IPS-18a (cell line): Measurements from ENCODE around the gene TCEA2.

Experiments used
- H3K27ac ChIP-seq: one replicate; pipeline ENCODE4 v1.5.1; 2013; ENCODE audit warnings: low read length
- H3K27me3 ChIP-seq: one replicate; pipeline ENCODE4 v1.6.1; 2013; ENCODE audit warnings: mild to moderate bottlenecking, low read length; ENCODE audit not compliant: control insufficient read depth, insufficient read depth
- H3K36me3 ChIP-seq: one replicate; pipeline ENCODE4 v1.6.1; 2013; ENCODE audit warnings: low read depth, low read length; ENCODE audit not compliant: control insufficient read depth
- H3K4me1 ChIP-seq: one replicate; pipeline ENCODE4 v1.6.1; 2013; ENCODE audit warnings: low read depth, low read length; ENCODE audit not compliant: control insufficient read depth
- H3K4me3 ChIP-seq: one replicate; pipeline ENCODE4 v1.5.1; 2013; ENCODE audit warnings: low read length
- H3K9ac ChIP-seq: one replicate; pipeline ENCODE4 v1.6.1; 2013; ENCODE audit warnings: mild to moderate bottlenecking, low read length, moderate library complexity
- H3K9me3 ChIP-seq: one replicate; pipeline ENCODE4 v1.6.1; 2013; ENCODE audit warnings: low read depth, low read length; ENCODE audit not compliant: control insufficient read depth

Gene TCEA2

DNA sequence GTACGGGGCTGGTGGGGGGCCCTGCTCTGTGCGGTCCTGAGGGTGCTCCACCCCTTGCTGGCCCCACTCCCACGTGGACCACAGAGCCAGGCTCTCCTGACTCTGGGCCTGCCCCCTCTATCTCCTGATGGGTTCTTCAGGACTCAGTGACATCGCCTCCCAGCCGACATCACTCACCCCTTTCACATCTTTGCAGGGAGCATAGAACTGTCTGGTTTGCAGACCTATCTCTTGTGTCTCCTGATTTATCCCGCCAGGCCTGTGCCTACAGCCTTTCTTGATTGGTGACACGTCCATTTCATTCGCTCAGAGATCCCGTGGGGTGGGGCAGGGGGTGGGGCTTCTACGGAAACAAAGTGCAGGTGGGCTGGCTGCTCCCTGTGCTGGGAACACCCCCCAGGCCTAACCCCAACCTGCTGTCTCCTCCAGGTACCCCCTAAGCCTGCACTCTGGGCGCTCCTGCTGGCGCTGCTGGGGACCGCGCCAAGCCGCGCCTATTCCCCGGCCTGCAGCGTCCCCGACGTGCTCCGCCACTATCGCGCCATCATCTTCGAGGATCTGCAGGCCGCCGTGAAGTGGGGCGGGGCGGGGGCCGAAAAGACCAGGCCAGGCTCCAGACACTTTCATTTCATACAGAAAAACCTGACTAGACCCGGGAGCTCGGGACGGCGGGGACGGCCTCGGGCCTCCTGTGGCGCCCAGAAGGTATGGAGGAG lies 25.3 kb upstream of the TCEA2 start:
- peaks cover 6% of the 10 kb centered on the region for H3K36me3 ChIP-seq
- no peak overlapping the region for H3K9ac ChIP-seq
- H3K27ac ChIP-seq: no peak overlapping the region
- peaks cover 58% of the 10 kb centered on the region for H3K27me3 ChIP-seq
- H3K4me1 ChIP-seq: peaks cover 16% of the 10 kb centered on the region
- no peaks in the 10 kb centered on the region for H3K9me3 ChIP-seq
- H3K4me3 ChIP-seq: peak overlapping the region; percentile 53

DNA sequence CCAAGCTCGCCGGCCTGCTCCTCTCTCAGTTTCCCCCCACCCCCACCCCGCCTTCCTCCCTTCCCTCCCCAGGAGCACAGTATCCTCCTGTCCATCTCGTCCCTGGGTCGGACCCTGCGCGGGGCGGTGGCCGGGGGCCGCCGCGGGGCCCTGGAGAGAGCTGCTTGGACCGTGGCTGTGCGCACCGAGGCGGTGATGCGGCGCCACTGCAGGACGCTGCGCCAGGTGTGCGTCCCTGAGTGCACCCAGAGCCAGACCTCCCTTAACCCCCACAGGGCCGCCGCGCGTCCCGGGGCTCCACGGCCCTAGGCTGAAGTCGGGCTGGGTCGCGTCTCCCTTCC lies 24.8 kb upstream of the TCEA2 start:
- Histone ChIP-seq H3K4me3 (peak overlapping the region; percentile 53), H3K27me3 (peaks cover 61% of the 10 kb centered on the region), H3K9ac (no peak overlapping the region), H3K36me3 (peaks cover under 1% of the 10 kb centered on the region), H3K4me1 (peaks cover 16% of the 10 kb centered on the region), H3K27ac (no peak overlapping the region), H3K9me3 (no peaks in the 10 kb centered on the region)

DNA sequence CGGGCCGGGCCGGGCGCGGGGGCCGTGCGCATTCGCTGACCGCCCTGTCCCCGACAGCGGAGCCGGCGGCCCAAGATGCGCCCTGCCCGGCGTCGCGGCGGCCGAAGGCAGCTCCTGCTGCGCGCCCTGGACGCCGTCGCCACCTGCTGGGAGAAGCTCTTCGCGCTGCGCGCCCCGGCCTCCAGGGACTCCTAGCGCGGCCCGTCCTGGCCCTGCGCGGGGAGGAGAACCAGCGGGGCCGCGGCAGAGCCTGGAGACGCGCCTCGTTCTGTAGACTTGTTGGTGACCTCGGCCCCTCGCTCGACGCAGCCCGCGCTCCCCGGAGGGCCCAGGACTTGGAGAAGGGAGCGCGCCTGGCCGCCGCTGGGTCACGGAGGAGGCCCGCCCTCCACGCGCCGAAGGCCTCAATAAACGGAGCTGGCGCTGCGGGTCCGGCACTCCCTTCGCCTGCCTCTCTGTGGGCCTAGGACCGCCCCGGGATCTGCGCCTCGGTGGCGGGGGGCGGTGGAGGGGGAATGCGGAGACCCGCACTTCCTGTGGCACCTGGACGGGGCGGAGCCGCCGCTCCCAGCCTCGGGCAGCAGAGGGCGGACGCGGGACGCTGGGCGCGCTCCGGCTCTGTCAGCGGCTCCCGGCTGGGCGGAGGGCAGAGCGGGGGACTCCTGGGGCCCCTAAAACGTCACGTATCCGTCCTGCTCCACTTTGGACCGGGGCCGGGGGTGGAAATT lies 24.3 kb upstream of the TCEA2 start:
- Histone ChIP-seq H3K9ac (no peak overlapping the region), H3K27ac (no peak overlapping the region)

DNA sequence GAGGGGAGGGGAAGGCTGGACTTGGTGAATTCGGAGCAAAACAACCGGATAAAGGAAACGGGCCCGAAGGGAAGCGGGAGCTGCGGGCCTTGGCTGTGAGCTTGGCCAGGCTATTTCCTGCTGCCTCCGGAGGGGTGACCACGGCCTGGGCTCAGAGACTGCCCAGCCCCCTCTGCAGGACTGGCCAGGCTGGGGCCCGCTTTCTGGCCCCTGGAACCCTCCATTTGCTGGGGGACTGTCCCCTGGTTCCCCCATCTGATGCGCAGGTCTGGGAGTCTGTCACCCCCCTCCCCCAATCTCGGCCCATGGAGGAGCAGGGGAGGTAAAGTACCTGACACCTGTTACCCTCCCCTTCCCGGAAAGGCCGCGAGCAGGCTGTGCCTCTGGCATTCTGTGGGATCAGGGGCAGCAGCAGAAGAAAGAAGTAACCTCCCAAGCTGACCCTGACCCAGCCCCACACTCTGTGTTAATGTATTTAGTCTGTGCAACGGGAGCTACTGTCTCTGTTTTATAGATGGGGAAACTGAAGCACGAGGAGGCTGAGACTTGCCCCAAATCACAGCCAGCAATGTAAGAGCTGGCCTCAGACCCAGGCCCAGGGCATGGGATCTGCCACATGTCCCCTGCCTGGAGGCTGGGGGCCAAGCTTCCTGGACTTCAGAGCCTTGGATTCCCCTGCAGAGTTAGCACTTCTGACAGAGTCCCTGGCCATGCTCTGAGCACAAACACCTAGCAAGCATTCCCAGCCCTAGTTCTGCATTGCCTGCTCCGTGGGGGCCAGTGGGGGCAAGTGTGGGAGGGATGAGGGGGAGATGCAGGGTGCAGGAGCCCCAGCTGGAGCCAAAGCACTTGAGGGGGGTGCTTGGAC lies 23.5 kb upstream of the TCEA2 start:
- Histone ChIP-seq H3K9ac (no peak overlapping the region), H3K9me3 (no peaks in the 10 kb centered on the region), H3K27me3 (peaks cover 75% of the 10 kb centered on the region), H3K4me1 (peaks cover 16% of the 10 kb centered on the region), H3K36me3 (no peaks in the 10 kb centered on the region), H3K4me3 (peak overlapping the region; percentile 53), H3K27ac (no peak overlapping the region)

More for the DNA sequence above, 24.3 kb upstream of the TCEA2 start:
- Histone ChIP-seq H3K4me3 (peak overlapping the region; percentile 53), H3K4me1 (peaks cover 16% of the 10 kb centered on the region), H3K9me3 (no peaks in the 10 kb centered on the region), H3K27me3 (peaks cover 67% of the 10 kb centered on the region), H3K36me3 (no peaks in the 10 kb centered on the region)

DNA sequence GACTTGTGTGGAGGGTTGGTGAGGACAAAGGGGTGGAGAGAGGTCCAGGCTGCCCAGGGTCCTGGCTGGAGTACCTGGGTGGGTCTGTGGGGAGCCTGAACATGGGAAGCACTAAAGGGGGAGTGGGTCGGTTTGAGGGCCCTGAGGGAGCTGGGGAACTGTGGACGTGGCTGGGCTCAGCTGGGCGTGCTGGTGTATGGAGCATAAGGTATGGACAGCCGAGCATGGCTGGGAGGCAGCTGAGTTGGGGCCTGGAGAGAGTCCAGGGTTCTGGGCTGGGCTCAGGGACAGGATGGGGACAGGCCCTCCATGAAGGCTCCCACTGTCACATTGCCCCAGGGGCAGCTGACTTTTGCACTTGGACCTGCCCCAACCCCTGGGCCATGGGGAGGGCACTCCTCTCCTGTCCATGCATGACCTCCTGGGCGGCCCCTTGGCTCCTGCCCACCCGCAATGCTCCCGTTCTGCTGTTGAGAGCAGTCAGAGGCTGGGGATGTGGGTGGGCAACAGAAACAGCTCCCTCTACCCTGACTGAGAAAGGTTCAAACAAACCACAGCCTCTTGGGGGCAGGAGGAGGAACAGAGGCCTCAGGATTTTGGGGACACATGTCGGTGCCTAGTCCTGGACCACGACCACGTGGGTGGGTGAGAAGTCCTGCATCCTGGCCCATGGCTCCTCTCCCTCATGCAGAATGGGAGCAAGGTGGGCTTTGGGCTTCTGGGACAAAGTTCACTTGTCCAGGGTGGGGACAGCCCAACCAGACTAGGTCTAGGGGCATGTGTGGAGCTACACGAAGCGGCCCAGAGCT lies 22.6 kb upstream of the TCEA2 start:
- H3K9ac ChIP-seq: no peak overlapping the region
- H3K4me3 ChIP-seq: no peak overlapping the region
- H3K27me3 ChIP-seq: peaks cover 84% of the 10 kb centered on the region
- no peaks in the 10 kb centered on the region for H3K36me3 ChIP-seq
- H3K4me1 ChIP-seq: peaks cover 16% of the 10 kb centered on the region
- no peak overlapping the region for H3K27ac ChIP-seq
- no peaks in the 10 kb centered on the region for H3K9me3 ChIP-seq

DNA sequence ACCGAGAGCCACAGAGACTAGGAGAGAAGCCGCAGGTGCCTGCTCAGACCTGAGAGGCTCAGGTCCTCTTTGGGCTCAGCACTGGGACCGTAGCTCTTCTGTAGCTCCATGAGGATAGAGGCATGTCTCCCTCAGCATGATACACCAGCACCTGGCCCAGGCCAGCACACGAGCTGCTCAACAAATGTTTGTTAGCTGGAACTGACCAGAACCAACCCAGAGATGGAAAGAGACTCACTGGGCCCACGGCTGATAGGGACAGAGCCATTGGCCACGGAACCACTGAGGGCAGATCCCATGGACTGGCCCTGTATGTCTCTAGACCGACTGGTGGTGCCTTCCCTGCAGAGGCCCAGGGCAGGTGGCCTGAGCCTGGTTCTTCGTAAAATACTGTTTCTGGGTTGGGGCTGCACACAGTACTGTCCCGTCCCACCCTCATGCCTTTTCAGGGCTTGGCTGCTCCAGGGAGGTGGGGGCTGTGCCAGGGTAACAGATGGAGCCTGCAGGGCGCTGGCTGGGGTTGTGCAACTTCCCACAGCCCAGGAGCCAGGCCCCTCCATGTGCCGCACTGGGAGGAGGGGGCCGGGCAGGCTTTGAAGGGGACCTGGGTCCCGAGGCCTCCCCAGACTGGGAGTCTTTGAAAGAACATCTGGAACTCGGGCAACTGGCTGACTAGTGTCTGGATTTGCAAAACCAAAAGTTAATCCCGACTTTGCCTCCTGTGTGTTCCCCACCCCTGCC lies 21.8 kb upstream of the TCEA2 start:
- no peak overlapping the region for H3K27ac ChIP-seq
- H3K4me1 ChIP-seq: peaks cover 16% of the 10 kb centered on the region
- no peaks in the 10 kb centered on the region for H3K9me3 ChIP-seq
- H3K36me3 ChIP-seq: no peaks in the 10 kb centered on the region
- H3K9ac ChIP-seq: no peak overlapping the region
- H3K27me3 ChIP-seq: peaks cover 92% of the 10 kb centered on the region
- no peak overlapping the region for H3K4me3 ChIP-seq

DNA sequence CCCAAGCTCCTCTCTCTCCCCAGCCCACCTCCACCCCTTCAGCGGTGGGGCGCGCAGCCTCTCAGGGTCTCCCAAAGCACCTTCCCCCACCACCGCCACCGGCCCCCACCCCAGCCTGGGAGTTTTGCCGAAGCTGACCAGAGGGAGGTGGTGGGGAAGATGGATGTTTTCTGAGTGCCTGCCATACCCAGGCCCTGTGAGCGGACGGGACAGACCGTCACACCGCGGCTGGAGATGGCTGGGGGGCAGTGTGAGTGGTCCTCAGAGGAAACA lies 21.3 kb upstream of the TCEA2 start:
- H3K27me3 ChIP-seq: peaks cover 97% of the 10 kb centered on the region
- H3K27ac ChIP-seq: no peak overlapping the region
- peak overlapping the region; percentile 49 for H3K4me3 ChIP-seq
- no peaks in the 10 kb centered on the region for H3K9me3 ChIP-seq
- peaks cover 11% of the 10 kb centered on the region for H3K4me1 ChIP-seq
- no peaks in the 10 kb centered on the region for H3K36me3 ChIP-seq
- H3K9ac ChIP-seq: no peak overlapping the region

DNA sequence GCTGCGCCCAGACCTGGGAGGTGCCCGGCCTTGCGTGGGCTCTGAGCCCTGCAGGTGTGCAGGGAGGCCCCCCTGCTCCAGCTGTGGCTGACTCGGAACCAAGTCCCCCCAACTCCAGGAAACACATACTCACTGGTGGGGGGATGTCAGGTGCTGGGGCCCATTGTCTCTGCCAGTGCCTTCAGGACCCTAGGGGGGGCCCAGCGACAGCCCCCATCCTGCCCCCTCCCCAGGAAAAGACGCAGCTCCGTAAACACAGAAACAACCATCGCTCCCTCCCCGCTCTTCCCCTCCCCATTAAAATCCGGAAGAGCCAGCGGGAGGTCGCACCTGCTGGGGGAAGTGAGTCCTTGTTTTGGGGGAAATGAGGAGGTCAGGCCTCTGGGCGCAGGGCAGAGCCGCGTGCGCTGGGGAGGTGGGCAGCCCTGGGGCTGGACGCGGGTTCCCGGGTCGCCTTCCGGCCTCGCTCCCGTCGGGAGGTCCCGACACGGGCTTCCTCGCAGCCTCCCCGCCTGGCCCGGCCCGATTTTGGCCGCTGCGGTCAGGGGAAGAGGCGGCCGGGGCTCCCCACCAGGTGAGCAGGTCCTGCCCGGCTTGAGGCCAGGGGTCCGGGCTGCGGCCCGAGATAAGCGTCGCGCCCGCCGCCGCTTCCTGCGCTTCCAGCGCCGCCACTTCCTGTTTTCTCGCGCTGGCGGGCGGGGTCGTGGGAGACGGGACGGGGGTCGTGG lies 20.8 kb upstream of the TCEA2 start:
- H3K27me3 ChIP-seq: peaks cover 97% of the 10 kb centered on the region
- H3K4me3 ChIP-seq: peak overlapping the region; percentile 49
- no peak overlapping the region for H3K27ac ChIP-seq
- H3K36me3 ChIP-seq: no peaks in the 10 kb centered on the region
- H3K4me1 ChIP-seq: peaks cover 9% of the 10 kb centered on the region
- H3K9ac ChIP-seq: no peak overlapping the region
- H3K9me3 ChIP-seq: no peaks in the 10 kb centered on the region

DNA sequence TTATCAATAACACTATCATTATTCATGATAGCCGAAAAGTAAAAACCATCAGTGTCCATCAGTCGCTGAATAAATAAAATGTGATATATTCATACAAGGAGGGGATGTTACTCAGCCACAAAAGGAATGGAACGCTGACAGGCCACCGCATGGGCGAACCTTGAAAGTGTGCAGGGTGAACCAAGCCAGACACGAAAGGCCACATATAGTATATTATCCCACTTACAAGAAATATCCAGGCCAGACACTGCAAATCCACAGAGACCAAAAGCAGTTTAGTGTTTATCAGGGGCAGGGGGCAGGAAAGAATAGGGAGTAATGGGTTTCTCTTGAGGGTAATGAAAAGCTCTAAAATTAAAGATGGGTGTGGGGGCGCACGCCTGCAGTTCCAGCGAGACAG lies 19.2 kb upstream of the TCEA2 start:
- H3K27ac ChIP-seq: no peak overlapping the region
- no peak overlapping the region for H3K9ac ChIP-seq
- no peaks in the 10 kb centered on the region for H3K9me3 ChIP-seq
- H3K4me1 ChIP-seq: peaks cover 9% of the 10 kb centered on the region
- no peak overlapping the region for H3K4me3 ChIP-seq
- H3K27me3 ChIP-seq: peaks cover 97% of the 10 kb centered on the region
- H3K36me3 ChIP-seq: no peaks in the 10 kb centered on the region

DNA sequence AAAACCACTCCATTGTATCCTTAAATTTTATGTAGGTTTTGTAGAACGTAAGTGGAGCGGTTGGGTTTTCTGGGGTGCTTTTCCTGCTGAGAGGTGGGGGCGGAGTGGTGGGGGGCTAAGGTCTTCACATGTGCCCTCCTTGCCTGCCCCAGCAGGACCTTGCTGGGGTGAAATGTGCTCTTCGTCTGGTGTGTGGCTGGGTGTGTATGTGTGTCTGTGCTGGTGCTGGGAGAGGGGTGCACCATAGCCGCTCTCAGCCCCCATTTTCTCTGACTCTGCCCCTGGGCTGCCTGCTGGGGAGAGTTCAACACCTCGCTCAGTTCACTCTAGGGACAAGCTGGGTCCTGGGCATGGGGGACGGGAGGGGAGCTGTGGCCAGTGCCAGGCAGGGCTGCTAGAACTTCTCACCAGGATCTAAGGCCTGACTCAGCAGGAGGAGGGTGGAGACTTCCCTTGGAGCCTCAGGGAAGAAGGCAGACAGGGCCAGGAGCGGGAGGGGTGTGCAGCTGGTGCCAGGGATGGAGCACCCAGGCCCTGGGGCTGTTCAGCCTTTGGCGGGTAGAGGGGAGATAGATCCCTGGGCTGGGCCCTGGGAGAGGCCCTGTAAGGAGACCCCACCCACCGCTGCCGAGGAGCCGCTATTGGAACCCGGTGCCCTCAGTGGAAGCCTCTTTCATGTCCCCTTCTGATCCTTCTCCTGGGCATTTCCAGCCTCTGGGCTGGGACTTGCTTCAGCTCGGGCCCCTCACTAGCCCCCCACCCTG lies 18.3 kb upstream of the TCEA2 start:
- H3K9ac ChIP-seq: no peak overlapping the region
- no peak overlapping the region for H3K27ac ChIP-seq
- no peaks in the 10 kb centered on the region for H3K9me3 ChIP-seq
- H3K4me1 ChIP-seq: peaks cover 5% of the 10 kb centered on the region
- no peaks in the 10 kb centered on the region for H3K36me3 ChIP-seq
- no peak overlapping the region for H3K4me3 ChIP-seq
- H3K27me3 ChIP-seq: peaks cover 91% of the 10 kb centered on the region
